ENCODE results near the gene SPACA7.

SPACA7 gene

GRCh38 chr13:112477070-112477619 lies 101.0 kb downstream of the SPACA7 start:
- no peak for DNase-seq
- Mint-ChIP-seq H3K4me1 (no peaks in the 10 kb centered on the region), H3K27me3 (no peaks in the 10 kb centered on the region), H3K27ac (peak overlapping the region in 1 of 2 donors; percentile 64), H3K9me3 (peaks cover 0 to 8% of the 10 kb centered on the region in 2 donors), H3K4me3 (no peak overlapping the region)
- no peak for ATAC-seq

- ATAC-seq (no peak), DNase-seq (no peak)
- Mint-ChIP-seq H3K9me3 (no peaks in the 10 kb centered on the region), H3K27me3 (no peaks in the 10 kb centered on the region), H3K27ac (no peak overlapping the region), H3K4me1 (no peaks in the 10 kb centered on the region), H3K4me3 (no peak overlapping the region)
Observed at GRCh38 chr13:112479389-112479788, 103.2 kb downstream of the SPACA7 start.

GRCh38 chr13:112481458-112481857 lies 105.3 kb downstream of the SPACA7 start:
- H3K4me3 Mint-ChIP-seq = no peak overlapping the region
- DNase-seq (no peak), ATAC-seq (peak; percentile 71)
- H3K27ac Mint-ChIP-seq = no peak overlapping the region
- no peaks in the 10 kb centered on the region for H3K27me3 Mint-ChIP-seq
- no peaks in the 10 kb centered on the region for H3K4me1 Mint-ChIP-seq
- no peaks in the 10 kb centered on the region for H3K9me3 Mint-ChIP-seq

- H3K9me3 Mint-ChIP-seq = no peaks in the 10 kb centered on the region
- ATAC-seq (no peak), DNase-seq (no peak)
- no peak overlapping the region for H3K4me3 Mint-ChIP-seq
- H3K27ac Mint-ChIP-seq = no peak overlapping the region
- H3K4me1 Mint-ChIP-seq = no peaks in the 10 kb centered on the region
- H3K27me3 Mint-ChIP-seq = no peaks in the 10 kb centered on the region
Observed at GRCh38 chr13:112483299-112483698, 107.1 kb downstream of the SPACA7 start.

Data from stimulated activated naive CD8-positive, alpha-beta T cell treated with anti-CD3 and anti-CD28 coated beads, Interleukin-15, amount 100 ng/mL, for 72 hours (primary cell).